Suprapubic skin (tissue), 4 donors: ENCODE data around the gene PPP1R14C.

Experiments used
- CTCF ChIP-seq, 2 donors: fragments of 200-600 bp in 1 of 2; fragments of 450-650 bp in 1 of 2; sonication (generic) in 1 of 2; IDR thresholded peaks; one replicate each; pipeline ENCODE4 v1.5.1; 2016 to 2019; ENCODE audit warnings: antibody characterized with exemption in 2 of 2, mild to moderate bottlenecking in 1 of 2, moderate library complexity in 1 of 2
- EP300 ChIP-seq: sonication (generic); formaldehyde crosslinking; IDR thresholded peaks from one replicate; pipeline ENCODE4 v1.6.1; 2017; ENCODE audit warnings: antibody characterized with exemption
- POLR2A ChIP-seq, 2 donors: fragments of 450-650 bp; IDR thresholded peaks; one replicate each; pipeline ENCODE4 v1.6.1; 2017; ENCODE audit warnings: antibody characterized with exemption in 2 of 2, mild to moderate bottlenecking in 2 of 2, moderate library complexity in 2 of 2
- POLR2AphosphoS5 ChIP-seq, 3 donors: sonication (generic); formaldehyde crosslinking; IDR thresholded peaks; one replicate each; pipeline ENCODE4 v1.6.1; 2017; ENCODE audit warnings: antibody characterized with exemption in 3 of 3

DNA sequence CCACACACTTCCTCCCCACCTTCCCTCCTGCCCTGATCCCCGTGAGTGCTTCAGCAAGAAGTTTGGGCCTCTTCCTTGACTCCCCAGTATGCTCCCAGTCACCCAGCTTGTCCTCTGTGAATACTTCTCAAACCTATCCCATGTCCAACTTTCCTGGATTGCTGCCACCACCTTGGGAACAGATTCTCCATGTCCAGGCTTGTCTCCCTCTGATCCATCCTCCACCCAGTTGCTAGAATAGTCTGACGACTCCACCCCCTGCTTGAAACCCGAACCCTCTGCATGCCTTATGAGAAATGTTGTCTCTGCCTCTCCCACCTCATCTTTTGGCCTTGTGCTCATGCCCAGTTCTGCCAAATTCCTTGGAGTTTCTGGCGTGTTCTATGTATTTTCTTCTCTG is 108.0 kb downstream of the PPP1R14C start:
- TF ChIP-seq POLR2A (IDR thresholded peaks at IDR 0.05), result no peak
- no peak for TF ChIP-seq CTCF (IDR thresholded peaks at IDR 0.05)
- TF ChIP-seq EP300, result no peak
- no peak for TF ChIP-seq POLR2AphosphoS5 (IDR thresholded peaks at IDR 0.05)
